UCSD-AML1 (cell line): Measurements from ENCODE around the gene PLPP4.

Experiments used
- DNase-seq: peaks from one replicate; lab custom pipeline; 2025; ENCODE audit not compliant: unreplicated experiment; lab: John Stamatoyannopoulos, UW

The PLPP4 gene

GRCh38 chr10:120456143-120456625, 843 bp upstream of the PLPP4 start:
- DNase-seq = no peak

- DNase-seq = no peak
Measured at GRCh38 chr10:120457431-120458172, 575 bp downstream of the PLPP4 start.

- DNase-seq = no peak
Measured at GRCh38 chr10:120458432-120458831, 1.4 kb downstream of the PLPP4 start.

- DNase-seq = no peak
Measured at GRCh38 chr10:120459185-120459584, 2.2 kb downstream of the PLPP4 start.

GRCh38 chr10:120460186-120460585, 3.2 kb downstream of the PLPP4 start:
- DNase-seq = no peak

GRCh38 chr10:120460776-120461175, 3.7 kb downstream of the PLPP4 start:
- no peak for DNase-seq

GRCh38 chr10:120462018-120462682, 5.1 kb downstream of the PLPP4 start:
- no peak for DNase-seq

- no peak for DNase-seq
Measured at GRCh38 chr10:120465138-120465537, 8.1 kb downstream of the PLPP4 start.

GRCh38 chr10:120466006-120466405, 9.0 kb downstream of the PLPP4 start:
- no peak for DNase-seq

GRCh38 chr10:120473593-120473992, 16.6 kb downstream of the PLPP4 start:
- no peak for DNase-seq

GRCh38 chr10:120474956-120475355, 17.9 kb downstream of the PLPP4 start:
- DNase-seq = no peak

- DNase-seq = no peak
Measured at GRCh38 chr10:120475844-120476791, 19.1 kb downstream of the PLPP4 start.

GRCh38 chr10:120477021-120477742, 20.2 kb downstream of the PLPP4 start:
- no peak for DNase-seq

GRCh38 chr10:120477743-120478141, 20.7 kb downstream of the PLPP4 start:
- DNase-seq = no peak

GRCh38 chr10:120478386-120478785, 21.4 kb downstream of the PLPP4 start:
- DNase-seq = no peak

GRCh38 chr10:120479506-120479905, 22.5 kb downstream of the PLPP4 start:
- DNase-seq = no peak

- DNase-seq = no peak
Measured at GRCh38 chr10:120480065-120480600, 23.1 kb downstream of the PLPP4 start.

GRCh38 chr10:120480848-120481247, 23.8 kb downstream of the PLPP4 start:
- no peak for DNase-seq

- DNase-seq = no peak
Measured at GRCh38 chr10:120483006-120483405, 26.0 kb downstream of the PLPP4 start.

- no peak for DNase-seq
Measured at GRCh38 chr10:120483651-120484301, 26.7 kb downstream of the PLPP4 start.
